Measurements from ENCODE around the gene DSCAML1.

The DSCAML1 gene

GRCh38 chr11:117437041-117437790 is 359.8 kb downstream of the DSCAML1 start:
- DNase-seq (ENCODE audit: low spot score) = no peak
- in situ Hi-C loops (cut with MboI; ENCODE audit: low pct_unique_long_range_greater_than_20kb, low sequenced_read_pairs, unreplicated experiment) = no loop called here
- TF ChIP-seq CTCF (IDR thresholded peaks at IDR 0.05; ENCODE audit: extremely low read depth, insufficient read depth, missing control alignments) = no peak

GRCh38 chr11:117435326-117435725 is 361.7 kb downstream of the DSCAML1 start:
- DNase-seq (ENCODE audit: low spot score) = no peak
- in situ Hi-C loops (cut with MboI; ENCODE audit: low pct_unique_long_range_greater_than_20kb, low sequenced_read_pairs, unreplicated experiment) = no loop called here
- no peak for TF ChIP-seq CTCF (IDR thresholded peaks at IDR 0.05; ENCODE audit: extremely low read depth, insufficient read depth, missing control alignments)

GRCh38 chr11:117434481-117434880 is 362.5 kb downstream of the DSCAML1 start:
- TF ChIP-seq CTCF (IDR thresholded peaks at IDR 0.05; ENCODE audit: extremely low read depth, insufficient read depth, missing control alignments) = no peak

GRCh38 chr11:117433717-117434116 is 363.3 kb downstream of the DSCAML1 start:
- TF ChIP-seq CTCF (IDR thresholded peaks at IDR 0.05; ENCODE audit: extremely low read depth, insufficient read depth, missing control alignments) = no peak
- in situ Hi-C loops (cut with MboI; ENCODE audit: low pct_unique_long_range_greater_than_20kb, low sequenced_read_pairs, unreplicated experiment) = no loop called here

More at GRCh38 chr11:117434481-117434880, 362.5 kb downstream of the DSCAML1 start:
- DNase-seq (ENCODE audit: low spot score) = no peak
- in situ Hi-C loops (cut with MboI; ENCODE audit: low pct_unique_long_range_greater_than_20kb, low sequenced_read_pairs, unreplicated experiment) = no loop called here

GRCh38 chr11:117431436-117431835 is 365.6 kb downstream of the DSCAML1 start:
- DNase-seq (ENCODE audit: low spot score) = no peak
- in situ Hi-C loops (cut with MboI; ENCODE audit: low pct_unique_long_range_greater_than_20kb, low sequenced_read_pairs, unreplicated experiment) = no loop called here
- no peak for TF ChIP-seq CTCF (IDR thresholded peaks at IDR 0.05; ENCODE audit: extremely low read depth, insufficient read depth, missing control alignments)

More at GRCh38 chr11:117433717-117434116, 363.3 kb downstream of the DSCAML1 start:
- no peak for DNase-seq (ENCODE audit: low spot score)

GRCh38 chr11:117430293-117430955 is 366.6 kb downstream of the DSCAML1 start:
- TF ChIP-seq CTCF (IDR thresholded peaks at IDR 0.05; ENCODE audit: extremely low read depth, insufficient read depth, missing control alignments) = no peak
- in situ Hi-C loops (cut with MboI; ENCODE audit: low pct_unique_long_range_greater_than_20kb, low sequenced_read_pairs, unreplicated experiment) = no loop called here
- DNase-seq (ENCODE audit: low spot score) = no peak
